ENCODE results near the gene TSHZ1.

- TF ChIP-seq, protein P1, sequence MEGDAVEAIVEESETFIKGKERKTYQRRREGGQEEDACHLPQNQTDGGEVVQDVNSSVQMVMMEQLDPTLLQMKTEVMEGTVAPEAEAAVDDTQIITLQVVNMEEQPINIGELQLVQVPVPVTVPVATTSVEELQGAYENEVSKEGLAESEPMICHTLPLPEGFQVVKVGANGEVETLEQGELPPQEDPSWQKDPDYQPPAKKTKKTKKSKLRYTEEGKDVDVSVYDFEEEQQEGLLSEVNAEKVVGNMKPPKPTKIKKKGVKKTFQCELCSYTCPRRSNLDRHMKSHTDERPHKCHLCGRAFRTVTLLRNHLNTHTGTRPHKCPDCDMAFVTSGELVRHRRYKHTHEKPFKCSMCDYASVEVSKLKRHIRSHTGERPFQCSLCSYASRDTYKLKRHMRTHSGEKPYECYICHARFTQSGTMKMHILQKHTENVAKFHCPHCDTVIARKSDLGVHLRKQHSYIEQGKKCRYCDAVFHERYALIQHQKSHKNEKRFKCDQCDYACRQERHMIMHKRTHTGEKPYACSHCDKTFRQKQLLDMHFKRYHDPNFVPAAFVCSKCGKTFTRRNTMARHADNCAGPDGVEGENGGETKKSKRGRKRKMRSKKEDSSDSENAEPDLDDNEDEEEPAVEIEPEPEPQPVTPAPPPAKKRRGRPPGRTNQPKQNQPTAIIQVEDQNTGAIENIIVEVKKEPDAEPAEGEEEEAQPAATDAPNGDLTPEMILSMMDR (IDR thresholded peaks at IDR 0.05; ENCODE audit: low read depth, low read length) = no peak
- TF ChIP-seq EZH2phosphoT487 (IDR thresholded peaks at IDR 0.05; ENCODE audit: low read depth) = no peak
Observed at GRCh38 chr18:75178376-75178775, 32.2 kb upstream of the TSHZ1 start.

Data from OCI-LY3 (cell line).